HepG2 (cell line): ENCODE data around the gene LYSMD3. TPM values are rescaled to one million over a fixed set of nuclear protein-coding genes. Genes with fewer than 3 reads are reported as not detected.

Source experiments
- AGO2 ChIP-seq: fragments of 200-400 bp; formaldehyde crosslinking; optimal IDR thresholded peaks from 2 replicates; pipeline ENCODE3; 2017; ENCODE audit warnings: mild to moderate bottlenecking, low read depth, low read length, moderate library complexity
- FOXC1 ChIP-seq: sonication (generic); formaldehyde crosslinking; IDR thresholded peaks from 2 replicates; pipeline ENCODE4 v1.8.0; 2022; ENCODE audit warnings: mild to moderate bottlenecking, missing genetic modification reagents, borderline replicate concordance
- HMG20B ChIP-seq: conservative IDR thresholded peaks from 2 replicates; pipeline ENCODE4 v1.6.1; 2016; ENCODE audit warnings: missing genetic modification reagents, missing compliant biosample characterization
- HNRNPLL ChIP-seq: fragments of 200-400 bp; formaldehyde crosslinking; IDR thresholded peaks from 2 replicates; pipeline ENCODE4 v1.6.1; 2017; ENCODE audit warnings: mild to moderate bottlenecking, low read depth, low read length; ENCODE audit not compliant: poor library complexity, severe bottlenecking
- RBM22 ChIP-seq: fragments of 200-400 bp; formaldehyde crosslinking; optimal IDR thresholded peaks from 2 replicates; pipeline ENCODE3; 2017; ENCODE audit warnings: mild to moderate bottlenecking, low read length, moderate library complexity
- RBM39 ChIP-seq: fragments of 200-400 bp; formaldehyde crosslinking; IDR thresholded peaks from one replicate; pipeline ENCODE4 v1.6.1; 2018; ENCODE audit warnings: antibody characterized with exemption, mild to moderate bottlenecking, low read depth, low read length; ENCODE audit not compliant: poor library complexity, severe bottlenecking
- SATB2 ChIP-seq: sonication (generic); formaldehyde crosslinking; IDR thresholded peaks from 2 replicates; pipeline ENCODE4 v1.5.0; 2020; ENCODE audit warnings: missing genetic modification reagents
- SRY ChIP-seq: sonication (generic); formaldehyde crosslinking; IDR thresholded peaks from 2 replicates; pipeline ENCODE4 v1.8.0; 2022; ENCODE audit warnings: mild to moderate bottlenecking, missing genetic modification reagents
- ZBTB44 ChIP-seq: sonication (generic); formaldehyde crosslinking; IDR thresholded peaks from 2 replicates; pipeline ENCODE4 v1.4.0; 2020; ENCODE audit warnings: missing genetic modification reagents
- ZNF281 ChIP-seq: sonication (generic); formaldehyde crosslinking; IDR thresholded peaks from 2 replicates; pipeline ENCODE4 v1.4.0; 2020; ENCODE audit warnings: missing genetic modification reagents, borderline replicate concordance
- ZNF3 ChIP-seq: IDR thresholded peaks from 2 replicates; pipeline ENCODE4 v1.7.0; 2017; ENCODE audit warnings: inconsistent platforms
- ZNF333 ChIP-seq: sonication (generic); formaldehyde crosslinking; IDR thresholded peaks from 2 replicates; pipeline ENCODE4 v1.4.0; 2020; ENCODE audit warnings: mild to moderate bottlenecking, missing genetic modification reagents, borderline replicate concordance
- ZNF501 ChIP-seq: sonication (generic); formaldehyde crosslinking; IDR thresholded peaks from 2 replicates; pipeline ENCODE4 v1.5.1; 2020; ENCODE audit warnings: mild to moderate bottlenecking, moderate library complexity, missing genetic modification reagents
- ZNF557 ChIP-seq: sonication (generic); formaldehyde crosslinking; IDR thresholded peaks from 2 replicates; pipeline ENCODE4 v1.4.0; 2020; ENCODE audit warnings: missing genetic modification reagents
- ZNF670 ChIP-seq: sonication (generic); formaldehyde crosslinking; IDR thresholded peaks from 2 replicates; pipeline ENCODE4 v1.8.0; 2022; ENCODE audit warnings: mild to moderate bottlenecking, missing genetic modification reagents, borderline replicate concordance
- polyA plus RNA-seq, 8 experiments: library from polyadenylated mRNA; depleted of rRNA in 3 of 8; stranded (reverse) in 7 of 8; unstranded in 1 of 8; fragments of >200 nt; fragmentation: Illumina TruSeq in 4 of 8; extraction: Trizol in 4 of 8; gene quantifications; 2 replicates each; pipeline versions ENCODE4 v1.2.1 to v1.2.3, GENCODE V29; 2011 to 2016; ENCODE audit warnings: low read depth in 4 of 8, missing spikeins in 1 of 8, mixed read lengths in 1 of 8; ENCODE audit not compliant: insufficient read depth in 1 of 8
- total RNA-seq, 5 experiments: library from RNA; depleted of rRNA; stranded (reverse); fragments of >200 nt; fragmentation: Illumina TruSeq; extraction: Trizol; gene quantifications; 2 replicates each; pipeline ENCODE4 v1.2.3, GENCODE V29; 2016; ENCODE audit warnings: low read depth in 1 of 5
- TF ChIP-seq, protein P1 (sequence below): IDR thresholded peaks from 2 replicates; pipeline ENCODE4 v1.6.1; 2016; ENCODE audit warnings: missing compliant biosample characterization, missing genetic modification reagents, borderline replicate concordance
- TF ChIP-seq, protein P2 (sequence below): sonication (generic); formaldehyde crosslinking; IDR thresholded peaks from 2 replicates; pipeline ENCODE4 v1.8.0; 2022; ENCODE audit warnings: mild to moderate bottlenecking, missing genetic modification reagents, borderline replicate concordance
- TF ChIP-seq, protein P3 (sequence below): sonication (generic); formaldehyde crosslinking; IDR thresholded peaks from 2 replicates; pipeline ENCODE4 v1.4.0; 2020; ENCODE audit warnings: mild to moderate bottlenecking, missing genetic modification reagents

Gene LYSMD3
- total and polyA plus RNA-seq, 2 of the 13 experiments (the other 11 are each of a cell fraction or from before 2014, with no cell fraction given): 9.1 to 13.8 TPM

DNA sequence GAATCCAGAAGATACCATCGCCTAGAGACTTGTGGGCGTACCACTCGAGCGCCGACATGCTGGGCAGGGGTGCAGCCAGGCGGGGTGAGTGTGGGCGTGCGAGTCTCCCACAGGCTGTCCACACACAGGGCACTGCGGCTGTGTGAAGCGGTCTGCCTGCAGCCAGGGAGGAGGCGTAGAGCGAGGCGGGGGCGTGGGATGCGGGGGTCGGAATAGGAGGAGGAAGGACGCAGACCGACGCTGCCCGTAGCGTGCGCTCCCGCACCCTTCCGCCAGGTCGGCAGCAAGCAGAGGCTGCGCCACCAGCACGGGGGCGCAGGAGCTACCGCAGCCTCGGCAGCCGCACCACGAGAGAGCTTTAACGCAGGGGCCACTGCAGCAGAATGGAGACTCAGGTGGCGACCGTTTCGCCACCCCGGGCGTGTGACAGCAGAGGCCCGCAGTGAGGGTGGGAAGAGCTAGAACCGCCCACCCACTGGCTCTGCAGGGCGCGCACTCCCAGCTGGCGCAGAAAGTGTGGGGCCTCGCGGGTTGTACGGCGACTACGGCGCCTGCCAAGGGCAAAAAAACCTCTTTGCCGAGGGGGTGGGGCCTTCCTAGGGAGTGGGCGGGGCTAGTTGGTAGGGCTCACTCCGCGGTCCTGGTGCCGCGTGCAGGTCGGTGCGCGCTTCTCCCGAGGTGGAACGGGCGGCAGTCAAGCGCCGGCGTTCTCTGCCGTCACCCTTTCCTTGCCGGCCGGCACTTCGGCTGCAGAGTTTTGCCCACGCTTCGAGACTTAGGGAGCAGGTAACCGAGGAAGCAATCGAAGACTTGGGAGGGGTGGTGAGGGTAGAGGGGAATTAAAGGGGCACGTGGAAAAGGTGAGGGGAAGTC, 54.9 kb downstream of the LYSMD3 start, which contains the start of the genes MBLAC2 and POLR3G (continued):
- no peak for TF ChIP-seq ZBTB44 (CRISPR knock-in tag)
- TF ChIP-seq, protein P1, sequence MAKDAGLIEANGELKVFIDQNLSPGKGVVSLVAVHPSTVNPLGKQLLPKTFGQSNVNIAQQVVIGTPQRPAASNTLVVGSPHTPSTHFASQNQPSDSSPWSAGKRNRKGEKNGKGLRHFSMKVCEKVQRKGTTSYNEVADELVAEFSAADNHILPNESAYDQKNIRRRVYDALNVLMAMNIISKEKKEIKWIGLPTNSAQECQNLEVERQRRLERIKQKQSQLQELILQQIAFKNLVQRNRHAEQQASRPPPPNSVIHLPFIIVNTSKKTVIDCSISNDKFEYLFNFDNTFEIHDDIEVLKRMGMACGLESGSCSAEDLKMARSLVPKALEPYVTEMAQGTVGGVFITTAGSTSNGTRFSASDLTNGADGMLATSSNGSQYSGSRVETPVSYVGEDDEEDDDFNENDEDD: peak; percentile 91
- peak; percentile 32; the same call in 1 of the 2 replicates for TF ChIP-seq HMG20B (CRISPR knock-in tag)
- peak; percentile 98 for TF ChIP-seq HNRNPLL
- peak; percentile 98 for TF ChIP-seq ZNF333 (CRISPR knock-in tag)
- no peak for TF ChIP-seq RBM22
- TF ChIP-seq, protein P2, sequence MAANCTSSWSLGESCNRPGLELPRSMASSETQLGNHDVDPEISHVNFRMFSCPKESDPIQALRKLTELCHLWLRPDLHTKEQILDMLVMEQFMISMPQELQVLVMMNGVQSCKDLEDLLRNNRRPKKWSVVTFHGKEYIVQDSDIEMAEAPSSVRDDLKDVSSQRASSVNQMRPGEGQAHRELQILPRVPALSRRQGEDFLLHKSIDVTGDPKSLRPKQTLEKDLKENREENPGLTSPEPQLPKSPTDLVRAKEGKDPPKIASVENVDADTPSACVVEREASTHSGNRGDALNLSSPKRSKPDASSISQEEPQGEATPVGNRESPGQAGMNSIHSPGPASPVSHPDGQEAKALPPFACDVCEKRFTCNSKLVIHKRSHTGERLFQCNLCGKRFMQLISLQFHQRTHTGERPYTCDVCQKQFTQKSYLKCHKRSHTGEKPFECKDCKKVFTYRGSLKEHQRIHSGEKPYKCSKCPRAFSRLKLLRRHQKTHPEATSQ: no peak; the same call in 1 of the 2 replicates
- peak; percentile 41; the same call in 1 of the 2 replicates for TF ChIP-seq SATB2 (CRISPR knock-in tag)
- TF ChIP-seq ZNF281 (CRISPR knock-in tag): peak; percentile 11; the same call in 1 of the 2 replicates
- peak; percentile 20; the same call in 1 of the 2 replicates for TF ChIP-seq SRY (CRISPR knock-in tag)
- TF ChIP-seq, protein P3, sequence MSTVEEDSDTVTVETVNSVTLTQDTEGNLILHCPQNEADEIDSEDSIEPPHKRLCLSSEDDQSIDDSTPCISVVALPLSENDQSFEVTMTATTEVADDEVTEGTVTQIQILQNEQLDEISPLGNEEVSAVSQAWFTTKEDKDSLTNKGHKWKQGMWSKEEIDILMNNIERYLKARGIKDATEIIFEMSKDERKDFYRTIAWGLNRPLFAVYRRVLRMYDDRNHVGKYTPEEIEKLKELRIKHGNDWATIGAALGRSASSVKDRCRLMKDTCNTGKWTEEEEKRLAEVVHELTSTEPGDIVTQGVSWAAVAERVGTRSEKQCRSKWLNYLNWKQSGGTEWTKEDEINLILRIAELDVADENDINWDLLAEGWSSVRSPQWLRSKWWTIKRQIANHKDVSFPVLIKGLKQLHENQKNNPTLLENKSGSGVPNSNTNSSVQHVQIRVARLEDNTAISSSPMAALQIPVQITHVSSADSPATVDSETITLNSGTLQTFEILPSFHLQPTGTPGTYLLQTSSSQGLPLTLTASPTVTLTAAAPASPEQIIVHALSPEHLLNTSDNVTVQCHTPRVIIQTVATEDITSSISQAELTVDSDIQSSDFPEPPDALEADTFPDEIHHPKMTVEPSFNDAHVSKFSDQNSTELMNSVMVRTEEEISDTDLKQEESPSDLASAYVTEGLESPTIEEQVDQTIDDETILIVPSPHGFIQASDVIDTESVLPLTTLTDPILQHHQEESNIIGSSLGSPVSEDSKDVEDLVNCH (CRISPR knock-in tag): no peak
- peak; percentile 92 for TF ChIP-seq AGO2
- peak; percentile 70 for TF ChIP-seq ZNF501 (CRISPR knock-in tag)
- peak; percentile 59 for TF ChIP-seq RBM39
- TF ChIP-seq ZNF3 (CRISPR knock-in tag): 0 out of 2 replicates have a peak, but pooled peaks have one; percentile 18
- peak; percentile 50; the same call in 1 of the 2 replicates for TF ChIP-seq ZNF670
- peak; percentile 92 for TF ChIP-seq FOXC1 (CRISPR knock-in tag)
- TF ChIP-seq ZNF557 (CRISPR knock-in tag): no peak
